Activated CD4-positive, alpha-beta T cell treated with anti-CD3 and anti-CD28 coated beads for 48 hours (primary cell): Measurements from ENCODE around the gene UCP3.

Experiments
- DNase-seq: peaks from one replicate; pipeline ENCODE4 v3.0.0-alpha.2; 2020

The UCP3 gene

DNA sequence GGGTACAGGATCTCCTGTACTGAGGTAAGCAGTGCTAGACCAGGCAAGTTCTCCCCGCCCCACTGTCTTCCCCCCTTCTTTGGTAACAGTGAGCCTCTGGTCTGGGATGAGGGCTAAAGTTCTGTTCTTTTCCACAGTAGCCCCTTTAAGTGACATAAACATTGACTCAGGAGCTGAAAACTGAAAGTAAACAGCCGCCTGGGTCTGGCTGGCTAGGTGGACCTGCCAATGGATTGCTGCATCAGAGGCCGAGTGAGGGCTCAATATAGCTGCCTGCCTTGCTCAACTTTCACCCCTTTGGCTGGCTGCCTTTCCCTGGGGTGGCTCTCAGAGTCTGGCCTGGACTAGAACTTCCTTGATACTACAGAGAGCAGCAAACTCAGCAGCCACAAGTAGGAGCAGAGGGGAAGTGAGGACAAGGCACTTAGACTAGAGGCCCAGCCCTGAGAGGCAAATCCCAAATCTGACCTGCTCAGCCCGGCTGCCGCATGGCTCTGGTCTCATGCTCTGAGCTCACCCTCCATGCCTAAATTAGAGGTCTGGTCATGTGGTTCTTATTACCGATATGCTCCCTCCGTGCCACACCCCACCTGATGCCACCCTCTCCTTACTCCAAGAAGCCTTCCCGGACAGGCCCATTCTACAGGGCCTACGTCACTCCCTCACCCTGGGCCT lies 9.6 kb upstream of the UCP3 start:
- no peak for DNase-seq

DNA sequence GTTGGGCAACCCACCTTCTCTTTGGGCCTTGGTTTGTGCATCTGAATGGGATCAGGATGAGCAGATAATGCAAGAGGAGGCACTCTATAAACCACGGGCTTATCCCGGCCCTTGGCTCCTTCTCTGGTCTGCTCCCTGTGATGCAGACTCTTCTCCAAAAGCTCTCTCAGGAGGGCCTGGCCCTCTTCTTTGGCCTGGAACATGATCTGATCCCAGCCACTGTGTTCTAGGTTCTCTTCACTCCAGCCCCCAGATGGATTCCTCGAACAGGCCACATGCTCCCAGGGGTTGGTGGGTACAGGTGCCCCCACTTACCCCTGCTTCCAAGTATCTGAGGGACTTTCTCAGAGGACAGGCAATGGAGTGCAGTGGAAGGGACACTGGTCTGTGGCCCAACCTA lies 8.7 kb upstream of the UCP3 start:
- no peak for DNase-seq

GRCh38 chr11:74015919-74016684 lies 7.2 kb upstream of the UCP3 start:
- DNase-seq: no peak

DNA sequence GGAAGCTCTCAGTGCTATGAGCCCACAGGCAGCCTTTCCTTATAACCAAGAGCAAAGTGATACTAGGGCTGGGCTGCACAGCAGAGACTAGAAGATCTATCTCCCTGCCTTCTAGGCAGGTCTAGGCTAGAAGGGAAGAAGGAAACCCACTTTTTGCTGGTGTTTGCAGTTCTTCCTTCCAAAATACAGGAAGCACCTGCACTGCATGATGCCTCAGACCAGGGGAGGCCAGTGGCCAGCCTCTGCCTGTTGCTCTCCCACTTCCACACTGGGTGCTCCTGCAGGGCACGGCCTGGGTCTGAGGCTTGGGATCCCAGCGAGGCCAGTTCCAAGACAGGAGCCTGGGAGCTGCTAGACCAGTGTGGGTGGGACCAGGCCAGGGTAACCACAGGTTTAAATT lies 6.0 kb upstream of the UCP3 start:
- DNase-seq: no peak

DNA sequence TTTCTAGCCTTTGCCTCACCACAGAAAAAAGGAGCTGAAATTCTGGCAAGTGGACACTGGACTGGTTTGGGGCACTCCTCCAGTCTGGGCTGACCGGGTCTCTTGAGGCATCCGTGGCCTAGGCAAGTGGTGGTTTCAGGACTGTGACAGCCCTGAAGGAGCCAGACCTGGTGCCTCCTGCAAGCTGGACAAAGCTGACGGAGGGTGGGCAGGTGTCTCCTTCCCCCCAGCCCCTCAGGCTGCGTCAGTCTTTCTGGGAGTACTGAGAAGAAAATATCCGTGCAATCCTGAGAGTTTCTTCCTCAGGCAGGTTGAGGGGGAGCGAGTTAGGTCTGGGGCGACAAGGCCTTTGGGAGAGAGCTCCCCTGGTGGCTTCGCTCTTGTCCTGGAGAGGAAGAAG lies 4.3 kb upstream of the UCP3 start:
- no peak for DNase-seq

GRCh38 chr11:74012074-74012809 lies 3.4 kb upstream of the UCP3 start:
- DNase-seq: no peak

DNA sequence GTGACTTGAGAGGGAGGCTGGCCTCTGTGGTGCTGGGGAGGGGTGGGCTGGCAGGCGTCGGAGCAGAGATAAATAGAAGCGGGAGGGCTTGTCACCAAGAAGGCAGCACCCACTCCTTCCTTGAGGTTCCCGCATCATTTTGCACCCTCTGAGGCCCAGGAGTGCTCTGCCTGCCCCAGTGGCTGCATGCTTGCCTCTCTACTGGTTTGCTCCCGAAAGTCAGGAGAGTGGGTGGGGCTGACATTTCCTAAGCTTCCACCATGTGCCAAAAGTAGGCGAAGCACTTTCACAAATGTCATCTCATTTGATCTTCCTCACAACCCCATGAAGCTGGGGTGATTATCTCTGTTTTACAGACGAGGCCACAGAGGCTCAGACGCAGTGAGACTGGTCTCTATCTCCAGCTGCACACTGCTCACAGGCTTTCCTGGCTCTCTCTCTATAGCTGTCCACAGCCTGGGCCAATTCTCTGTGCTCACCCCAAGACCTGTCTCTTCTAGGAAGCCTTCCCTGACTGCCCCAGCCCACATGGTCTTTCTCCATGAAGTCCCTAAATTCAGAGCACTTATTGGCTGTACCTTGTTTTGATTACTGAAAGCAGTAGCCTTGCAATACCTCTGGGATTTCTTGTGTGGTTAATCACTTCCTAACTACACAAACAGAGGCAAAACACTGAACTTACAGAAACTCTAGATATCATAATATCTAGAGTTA lies 2.6 kb upstream of the UCP3 start:
- DNase-seq: peak; percentile 72

GRCh38 chr11:74010306-74011300 lies 1.7 kb upstream of the UCP3 start:
- DNase-seq: no peak

DNA sequence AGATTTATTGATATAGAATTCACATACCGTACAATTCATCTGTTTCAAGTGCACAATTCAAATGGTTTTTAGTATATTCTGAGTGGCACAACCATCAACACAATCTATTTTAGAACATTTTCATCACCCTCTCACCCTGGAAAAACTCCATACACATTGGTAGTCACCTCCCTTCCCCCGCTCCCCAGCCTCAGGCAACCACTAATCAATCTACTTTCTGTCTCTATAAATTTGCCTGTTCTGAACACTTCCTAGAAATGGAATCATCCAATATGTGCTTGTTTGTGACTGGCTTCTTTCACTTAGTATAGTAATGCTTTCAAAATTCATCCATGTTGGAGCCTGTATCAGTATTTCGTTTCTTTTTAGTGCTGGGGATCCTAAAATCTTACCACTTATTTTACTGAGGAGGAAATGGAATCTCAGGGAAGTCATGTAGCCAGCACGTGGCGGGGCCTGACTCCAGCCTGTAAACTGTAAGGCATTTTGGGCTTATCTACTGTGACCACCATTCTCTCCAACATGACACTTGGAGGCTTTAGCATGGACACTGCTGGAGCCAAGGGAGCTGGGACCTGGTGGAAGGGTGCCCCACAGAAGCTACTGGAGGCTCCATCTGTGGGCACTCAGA lies 905 bp upstream of the UCP3 start:
- peak; percentile 56 for DNase-seq

- no peak for DNase-seq
These were observed 304 bp upstream of the UCP3 start for GRCh38 chr11:74009230-74009547.

- DNase-seq: no peak
These were observed 1.1 kb downstream of the UCP3 start for GRCh38 chr11:74007691-74008372.

DNA sequence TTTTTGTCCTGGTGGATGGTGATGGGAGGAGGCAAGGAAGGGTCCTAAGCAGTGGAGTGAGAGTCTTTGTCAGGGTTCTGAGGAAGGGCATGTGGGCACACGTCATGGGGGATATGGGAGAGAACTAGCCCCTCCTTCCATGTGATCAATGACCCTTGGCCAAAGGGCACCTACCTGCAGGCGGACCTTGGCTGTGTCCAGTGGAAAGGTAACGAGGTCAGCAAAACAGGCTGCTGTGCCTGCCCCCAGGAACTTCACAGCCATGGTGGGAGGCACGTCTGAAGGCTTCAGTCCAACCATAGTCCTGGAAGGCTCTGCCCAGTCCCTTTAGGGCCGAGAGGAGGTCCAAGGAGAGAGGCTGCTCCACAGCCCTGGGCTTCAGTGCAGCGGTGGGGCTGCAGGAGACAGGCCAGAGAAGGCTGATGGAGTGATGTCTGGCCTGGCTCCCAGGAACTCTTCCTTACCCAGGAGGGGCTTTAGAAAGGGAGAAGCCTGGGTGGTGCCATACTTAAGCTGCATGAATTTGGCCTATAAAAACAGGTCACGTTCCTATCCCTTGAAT lies 2.1 kb downstream of the UCP3 start:
- DNase-seq: no peak

DNA sequence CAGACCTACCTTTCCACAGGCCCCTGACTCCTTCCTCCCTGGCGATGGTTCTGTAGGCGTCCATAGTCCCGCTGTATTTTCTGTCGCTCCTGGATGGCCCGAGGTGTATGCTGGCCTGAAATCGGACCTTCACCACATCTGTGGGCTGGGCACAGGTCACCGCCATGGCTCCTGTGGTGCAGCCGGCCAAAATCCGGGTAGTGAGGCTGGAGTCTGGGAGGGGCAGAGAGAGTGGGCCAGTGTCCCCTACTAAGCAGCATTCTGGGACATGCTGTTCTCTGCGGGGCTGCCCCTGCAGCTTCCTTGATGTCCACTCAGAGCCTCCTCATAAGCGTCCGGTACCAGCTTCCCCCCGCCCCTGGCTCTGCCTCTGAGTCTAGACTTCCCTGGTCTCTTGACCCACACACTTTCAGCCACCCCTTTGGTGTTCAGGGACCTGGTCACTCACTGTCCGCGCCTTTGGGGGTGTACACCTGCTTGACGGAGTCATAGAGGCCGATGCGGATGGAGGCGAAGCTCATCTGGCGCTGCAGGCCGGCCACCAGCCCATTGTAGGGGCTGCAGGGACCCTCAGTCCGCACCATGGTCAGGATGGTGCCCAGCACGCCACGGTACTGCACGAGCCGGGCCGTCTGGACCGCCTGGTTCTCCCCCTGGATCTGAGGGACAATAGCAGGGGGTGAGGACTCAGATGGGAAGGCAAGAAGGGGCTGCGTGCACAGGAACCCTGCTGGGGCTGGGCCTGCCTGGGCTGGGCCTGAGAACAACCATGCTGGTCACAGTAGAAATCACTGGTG lies 3.0 kb downstream of the UCP3 start:
- no peak for DNase-seq

DNA sequence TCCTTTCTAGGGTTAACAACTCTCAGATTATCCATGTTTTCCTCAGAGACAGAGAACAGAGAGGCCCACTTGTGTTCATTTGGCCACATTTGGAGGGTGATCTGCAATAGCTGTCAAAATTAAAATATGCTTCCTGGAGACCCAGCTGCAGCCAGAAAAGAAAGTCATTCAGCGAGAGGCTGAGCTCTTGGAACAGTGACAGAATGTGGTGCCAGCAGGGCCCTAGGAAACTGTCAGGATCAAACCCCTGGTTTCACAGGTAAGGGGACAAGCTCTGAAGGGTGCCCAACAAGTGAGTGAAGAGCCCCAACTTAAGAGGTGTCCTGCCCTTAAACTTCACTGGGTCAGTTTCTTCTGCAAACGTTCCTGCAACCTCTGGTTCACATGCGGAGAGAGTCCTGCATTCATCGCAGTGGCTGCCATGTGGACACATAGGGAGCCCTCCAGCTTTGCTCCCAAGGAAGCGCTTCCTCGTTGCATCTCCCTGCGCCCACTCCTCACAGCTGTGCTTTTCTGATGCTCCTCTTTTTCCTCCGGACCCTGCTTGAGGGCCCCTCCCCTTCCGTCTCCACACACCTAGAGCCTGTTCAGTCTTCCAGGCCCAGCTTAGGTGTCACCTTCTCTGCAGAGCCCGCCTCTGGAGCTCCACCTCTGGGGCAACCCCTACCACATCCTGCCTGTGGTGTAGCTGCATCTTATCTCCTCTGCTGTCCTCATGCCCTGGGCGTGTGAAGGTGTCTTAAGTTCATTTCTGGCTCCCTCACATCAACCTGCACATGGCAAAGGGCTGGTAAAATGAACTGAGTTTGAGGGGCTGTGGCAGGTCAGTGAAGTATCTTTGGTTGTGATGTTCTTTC lies 3.9 kb downstream of the UCP3 start:
- peak; percentile 86 for DNase-seq

DNA sequence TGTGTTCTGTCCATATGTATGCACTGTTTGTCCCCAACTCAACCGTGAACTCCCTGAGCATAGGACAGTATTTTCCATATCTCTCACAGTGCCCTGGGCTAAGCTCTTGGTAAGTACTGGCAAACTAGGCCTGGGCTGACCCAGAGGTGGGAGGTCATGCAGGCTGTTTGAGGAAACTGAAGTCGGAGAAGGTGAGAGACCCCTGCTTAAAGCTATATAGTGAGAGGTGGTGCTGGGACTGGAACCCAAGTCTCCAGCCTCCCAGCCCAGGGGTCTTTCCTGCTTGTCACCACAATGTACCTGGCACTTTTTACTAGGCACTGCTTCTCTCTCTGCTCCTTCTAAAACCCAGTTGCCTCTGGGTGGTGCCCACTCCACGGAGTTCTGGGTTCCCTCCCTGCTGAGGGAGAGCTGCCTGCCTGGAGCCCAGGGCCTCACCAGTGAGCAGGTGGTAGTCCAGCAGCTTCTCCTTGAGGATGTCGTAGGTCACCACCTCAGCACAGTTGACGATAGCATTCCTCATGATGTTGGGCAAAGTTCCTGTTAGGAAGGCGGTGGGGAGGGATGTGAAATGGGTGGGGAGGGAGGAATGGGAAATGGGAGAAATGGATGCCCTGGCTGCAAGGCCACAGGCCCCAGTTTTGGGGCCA lies 4.7 kb downstream of the UCP3 start:
- no peak for DNase-seq

GRCh38 chr11:74002832-74003231 lies 6.1 kb downstream of the UCP3 start:
- DNase-seq: no peak

GRCh38 chr11:74001822-74002286 lies 7.0 kb downstream of the UCP3 start:
- DNase-seq: no peak
